IMR-90 (cell line): ENCODE measurements around the gene KRTAP4-12.

Experiments used
- BHLHE40 ChIP-seq: fragments of 150-350 bp; IDR thresholded peaks from 2 replicates; pipeline ENCODE4 v1.6.1; 2016; ENCODE audit warnings: mild to moderate bottlenecking, low read depth, low read length
- CTCF ChIP-seq: conservative IDR thresholded peaks from 2 replicates; pipeline ENCODE4 v1.5.1; 2012; ENCODE audit warnings: mild to moderate bottlenecking, low read depth, low read length, improper control_type of control experiment
- RCOR1 ChIP-seq: IDR thresholded peaks from 2 replicates; pipeline ENCODE4 v1.6.1; 2012; ENCODE audit warnings: mild to moderate bottlenecking, low read length, improper control_type of control experiment; ENCODE audit not compliant: insufficient replicate concordance

GRCh38 chr17:41126412-41126811, 2.4 kb upstream of the KRTAP4-12 start:
- TF ChIP-seq RCOR1: no peak
- TF ChIP-seq CTCF: no peak
- TF ChIP-seq BHLHE40: no peak
